ENCODE measurements around the gene PEX5. TPM values are rescaled to one million over a fixed set of nuclear protein-coding genes. Genes with fewer than 3 reads are reported as not detected.

PEX5 gene
- total RNA-seq, 1 donor from 2014 or later, result 26.8 TPM

- peaks cover 28% of the 10 kb centered on the region for H3K9me3 Mint-ChIP-seq
- no peak for TF ChIP-seq CTCF (IDR thresholded peaks at IDR 0.05)
These were observed 19.5 kb upstream of the PEX5 start for GRCh38 chr12:7169951-7170350.

GRCh38 chr12:7171854-7172253 is 17.6 kb upstream of the PEX5 start:
- Mint-ChIP-seq H3K27me3 (peaks cover 23% of the 10 kb centered on the region), H3K9me3 (peaks cover 28% of the 10 kb centered on the region), H3K27ac (no peak overlapping the region), H3K4me1 (no peaks in the 10 kb centered on the region), H3K36me3 (ENCODE audit: low read depth) (peaks cover 2% of the 10 kb centered on the region), H3K4me3 (no peak overlapping the region)
- no peak for TF ChIP-seq CTCF (IDR thresholded peaks at IDR 0.05)
- DNase-seq (no peak), ATAC-seq (ENCODE audit: low read depth) (no peak)
- intact Hi-C loops (cut with micrococcal nuclease), result no loop called here
- ChIA-PET CTCF (no interaction called here), POLR2A (no interaction called here)

More at GRCh38 chr12:7169951-7170350, 19.5 kb upstream of the PEX5 start:
- peaks cover 2% of the 10 kb centered on the region for H3K36me3 Mint-ChIP-seq (ENCODE audit: low read depth)
- ChIA-PET POLR2A (no interaction called here), CTCF (no interaction called here)
- intact Hi-C loops (cut with micrococcal nuclease), result no loop called here
- ATAC-seq (ENCODE audit: low read depth), result no peak
- no peak for DNase-seq
- H3K27me3 Mint-ChIP-seq, result peaks cover 24% of the 10 kb centered on the region
- no peak overlapping the region for H3K4me3 Mint-ChIP-seq
- H3K4me1 Mint-ChIP-seq, result no peaks in the 10 kb centered on the region
- no peak overlapping the region for H3K27ac Mint-ChIP-seq

GRCh38 chr12:7175493-7175892 is 14.0 kb upstream of the PEX5 start:
- ChIA-PET POLR2A (no interaction called here), CTCF (no interaction called here)
- no peak for TF ChIP-seq CTCF (IDR thresholded peaks at IDR 0.05)
- H3K27ac Mint-ChIP-seq, result no peak overlapping the region
- ATAC-seq (ENCODE audit: low read depth) (no peak), DNase-seq (no peak)
- H3K4me3 Mint-ChIP-seq, result no peak overlapping the region
- H3K4me1 Mint-ChIP-seq, result no peaks in the 10 kb centered on the region
- peaks cover 6% of the 10 kb centered on the region for H3K9me3 Mint-ChIP-seq
- no peaks in the 10 kb centered on the region for H3K36me3 Mint-ChIP-seq (ENCODE audit: low read depth)
- intact Hi-C loops (cut with micrococcal nuclease), result no loop called here
- peaks cover 29% of the 10 kb centered on the region for H3K27me3 Mint-ChIP-seq

GRCh38 chr12:7176595-7176994 is 12.9 kb upstream of the PEX5 start:
- TF ChIP-seq CTCF (IDR thresholded peaks at IDR 0.05), result no peak
- Mint-ChIP-seq H3K9me3 (peaks cover 5% of the 10 kb centered on the region), H3K36me3 (ENCODE audit: low read depth) (no peaks in the 10 kb centered on the region), H3K27ac (no peak overlapping the region), H3K27me3 (peaks cover 34% of the 10 kb centered on the region), H3K4me1 (no peaks in the 10 kb centered on the region), H3K4me3 (no peak overlapping the region)
- ATAC-seq (ENCODE audit: low read depth) (no peak), DNase-seq (no peak)
- CTCF ChIA-PET, result no interaction called here
- POLR2A ChIA-PET, result no interaction called here
- intact Hi-C loops (cut with micrococcal nuclease), result no loop called here

- ATAC-seq (ENCODE audit: low read depth), result no peak
- no peaks in the 10 kb centered on the region for H3K9me3 Mint-ChIP-seq
- DNase-seq, result no peak
- H3K4me1 Mint-ChIP-seq, result no peaks in the 10 kb centered on the region
- H3K4me3 Mint-ChIP-seq, result no peak overlapping the region
- H3K27me3 Mint-ChIP-seq, result peaks cover 36% of the 10 kb centered on the region
- no peaks in the 10 kb centered on the region for H3K36me3 Mint-ChIP-seq (ENCODE audit: low read depth)
- ChIA-PET POLR2A (no interaction called here), CTCF (no interaction called here)
- intact Hi-C loops (cut with micrococcal nuclease), result no loop called here
- H3K27ac Mint-ChIP-seq, result no peak overlapping the region
- TF ChIP-seq CTCF (IDR thresholded peaks at IDR 0.05), result no peak
These were observed 11.0 kb upstream of the PEX5 start for GRCh38 chr12:7178481-7178880.
